Activated naive CD4-positive, alpha-beta T cell treated with anti-CD3 and anti-CD28 coated beads, Interleukin-2, amount 50 U/mL, for 72 hours (primary cell): Measurements from ENCODE around the gene DPH2. TPM values are rescaled to one million over a fixed set of nuclear protein-coding genes. Genes with fewer than 3 reads are reported as not detected.

Experiments
- ATAC-seq, 2 donors: fragments of 150-1000 bp; cut with Tn5 transposase; 2 replicates each; pipeline ENCODE4 v1.10.0; 2021; ENCODE audit warnings: mild to moderate bottlenecking in 2 of 2, moderate library complexity in 2 of 2
- DNase-seq, 2 donors: peaks; one replicate each; pipeline ENCODE4 v3.0.0; 2021 to 2022; ENCODE audit warnings: low spot score in 2 of 2
- H3K27ac Mint-ChIP-seq, 2 donors: one replicate each; pipeline ENCODE4 v1.8.0; 2022; ENCODE audit warnings: mild to moderate bottlenecking in 2 of 2, mixed read lengths in 2 of 2
- H3K36me3 Mint-ChIP-seq, 2 donors: one replicate each; pipeline ENCODE4 v1.8.0; 2022; ENCODE audit warnings: mixed read lengths in 2 of 2
- H3K9me3 Mint-ChIP-seq, 2 donors: one replicate each; pipeline ENCODE4 v1.8.0; 2022; ENCODE audit warnings: mixed read lengths in 2 of 2
- total RNA-seq, 2 donors: library from RNA; stranded (reverse); gene quantifications; one replicate each; pipeline ENCODE4 v1.2.3, GENCODE V29; 2022

Gene DPH2
- total RNA-seq, 2 donors from 2014 or later, result 30.8 to 31.1 TPM

DNA sequence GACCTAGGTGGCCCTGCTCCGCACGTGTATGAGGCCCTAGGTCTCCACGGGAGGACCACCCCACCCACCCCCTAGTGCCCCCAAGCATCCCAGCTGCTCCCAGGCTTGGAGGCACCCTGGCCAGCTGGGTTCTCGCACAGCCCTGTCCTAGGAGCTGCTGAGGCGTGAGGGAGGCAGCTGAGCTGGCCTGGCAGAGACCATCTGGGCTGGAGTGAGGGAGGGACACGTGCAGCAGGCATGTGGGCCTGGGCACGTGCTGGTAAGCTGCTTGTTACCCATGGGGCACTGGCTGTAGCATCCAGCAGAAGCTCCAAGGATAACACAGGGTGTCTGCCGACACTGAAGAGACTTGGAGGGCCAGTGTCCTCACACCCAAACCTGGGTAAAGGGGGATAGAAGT is 51.3 kb downstream of the DPH2 start:
- ATAC-seq (no peak), DNase-seq (no peak)
- Mint-ChIP-seq H3K36me3 (peaks cover 0 to 13% of the 10 kb centered on the region in 2 donors), H3K27ac (no peak overlapping the region), H3K9me3 (no peaks in the 10 kb centered on the region)

DNA sequence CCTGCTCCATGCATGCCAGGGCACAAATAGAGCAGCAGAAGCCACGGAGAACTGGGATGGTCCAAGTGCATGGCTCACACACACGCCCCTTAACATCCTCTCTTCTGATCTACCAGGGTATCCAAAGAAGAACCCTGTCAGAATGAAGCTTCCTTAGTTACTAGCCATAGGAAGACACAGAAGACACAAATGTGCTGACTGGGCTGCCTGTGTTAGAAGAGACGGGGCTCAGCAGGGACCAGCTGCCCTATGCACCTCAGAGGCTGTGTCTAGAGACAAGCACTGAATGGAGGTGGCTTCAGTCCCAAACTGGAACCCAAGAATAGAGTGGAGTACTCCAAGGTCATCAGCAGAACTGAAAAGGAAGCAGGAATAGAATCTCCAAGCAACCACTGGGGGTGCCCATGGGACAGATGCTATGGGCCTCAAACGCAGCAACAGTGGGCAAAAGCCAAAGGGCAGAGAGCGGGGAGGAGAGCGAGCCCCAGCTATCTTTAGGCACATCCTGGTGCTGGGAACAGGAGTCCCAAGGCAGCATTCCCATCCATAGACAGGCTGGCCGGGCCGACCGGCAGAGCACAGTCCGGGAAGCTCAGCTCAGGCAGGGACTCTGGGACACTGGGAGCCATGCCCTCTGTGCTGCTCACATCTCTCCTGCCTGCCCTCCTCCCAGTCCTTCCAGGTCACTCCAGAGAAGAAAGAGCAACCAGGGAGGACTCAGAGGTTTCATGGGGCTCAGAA is 51.9 kb downstream of the DPH2 start:
- peaks cover 0 to 13% of the 10 kb centered on the region in 2 donors for H3K36me3 Mint-ChIP-seq
- H3K9me3 Mint-ChIP-seq, result no peaks in the 10 kb centered on the region
- ATAC-seq (no peak), DNase-seq (no peak)
- no peak overlapping the region for H3K27ac Mint-ChIP-seq

Other genes starting within 250 kb of the DPH2 start
- under 1 TPM in 1 of 2 donors, not detected in 1; 0.25 TPM for gene ARTN, start 36.2 kb upstream of the DPH2 start, total RNA-seq
- 10 to 100 TPM; 16.0 to 16.6 TPM for gene IPO13, start 23.1 kb upstream of the DPH2 start, total RNA-seq
- gene ATP6V0B, start 5.0 kb downstream of the DPH2 start, total RNA-seq, result 10 to 100 TPM; 86.5 to 89.1 TPM
- 10 to 100 TPM; 11.3 to 24.8 TPM for gene B4GALT2, start 9.2 kb downstream of the DPH2 start, total RNA-seq
- gene CCDC24, start 21.6 kb downstream of the DPH2 start, total RNA-seq, result 1 to 10 TPM; 1.4 to 1.8 TPM
- gene SLC6A9, start 61.5 kb downstream of the DPH2 start, total RNA-seq, result 1 to 10 TPM; 5.1 to 6.2 TPM
- not detected for gene KLF17, start 148.8 kb downstream of the DPH2 start, total RNA-seq
- gene KLF18, start 171.6 kb downstream of the DPH2 start, total RNA-seq, result not detected
- gene DMAP1, start 243.5 kb downstream of the DPH2 start, total RNA-seq, result 10 to 100 TPM; 46.2 to 60.9 TPM